HG03558 (cell line): Measurements from ENCODE around the gene TSHZ3.

Source experiments
- ATAC-seq: cut with Tn5 transposase; IDR thresholded peaks from one replicate; pipeline ENCODE4 v1.9.1; 2021; ENCODE audit warnings: moderate number of reproducible peaks; ENCODE audit not compliant: unreplicated experiment; ENCODE audit errors: extremely low read depth

Gene TSHZ3

GRCh38 chr19:31255174-31255799 lies 93.9 kb downstream of the TSHZ3 start:
- ATAC-seq: no peak

GRCh38 chr19:31254611-31255010 lies 94.6 kb downstream of the TSHZ3 start:
- ATAC-seq: no peak

GRCh38 chr19:31254180-31254551 lies 95.1 kb downstream of the TSHZ3 start:
- no peak for ATAC-seq

DNA sequence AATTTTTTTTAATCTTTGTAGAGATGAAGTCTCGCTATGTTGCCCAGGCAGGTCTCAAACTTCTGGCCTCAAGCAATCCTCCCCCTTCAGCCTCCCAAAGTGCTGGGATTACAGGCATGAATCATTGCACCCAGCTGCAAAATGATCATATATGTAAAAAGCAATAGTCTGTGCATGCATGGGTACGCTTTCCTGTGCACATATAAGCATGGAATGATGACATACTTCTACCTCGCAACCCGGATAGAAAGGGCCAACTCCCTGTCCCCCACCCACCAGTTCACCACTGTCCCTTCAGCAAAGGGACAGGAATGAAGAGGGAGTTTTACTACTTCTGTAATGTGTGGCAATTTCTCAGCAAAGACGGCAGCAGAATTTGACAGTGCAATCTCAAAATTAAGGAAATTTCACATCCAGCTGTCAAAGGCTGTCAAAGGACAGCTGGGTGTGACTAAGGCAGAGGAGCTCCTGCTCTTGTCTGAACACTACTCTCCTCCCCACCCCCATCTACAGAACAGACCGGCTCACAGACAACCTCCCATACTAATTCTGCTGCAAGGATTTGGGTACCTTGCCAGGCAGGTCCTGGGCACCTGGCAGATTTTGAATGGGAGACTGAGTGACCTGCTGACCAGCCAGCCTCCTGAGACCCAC lies 95.6 kb downstream of the TSHZ3 start:
- no peak for ATAC-seq

DNA sequence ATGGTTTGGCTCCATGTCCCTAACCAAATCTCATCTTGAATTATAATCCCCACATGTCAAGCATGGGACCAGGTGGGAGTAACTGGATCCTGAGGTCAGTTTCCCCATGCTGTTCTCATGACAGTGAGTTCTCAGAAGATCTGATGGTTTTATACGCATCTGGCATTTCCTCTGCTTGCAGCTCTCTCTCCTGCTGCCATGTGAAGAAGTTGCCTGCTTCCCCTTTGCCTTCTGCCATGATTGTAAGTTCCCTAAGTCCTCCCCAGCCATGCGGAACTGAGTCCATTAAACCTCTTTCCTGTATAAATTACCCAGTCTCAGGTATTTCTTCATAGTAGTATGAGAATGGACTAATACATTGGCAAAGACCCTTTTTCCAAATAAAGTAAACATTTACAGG lies 96.8 kb downstream of the TSHZ3 start:
- no peak for ATAC-seq

- ATAC-seq: no peak
These were observed 100.0 kb downstream of the TSHZ3 start for GRCh38 chr19:31249217-31249616.

DNA sequence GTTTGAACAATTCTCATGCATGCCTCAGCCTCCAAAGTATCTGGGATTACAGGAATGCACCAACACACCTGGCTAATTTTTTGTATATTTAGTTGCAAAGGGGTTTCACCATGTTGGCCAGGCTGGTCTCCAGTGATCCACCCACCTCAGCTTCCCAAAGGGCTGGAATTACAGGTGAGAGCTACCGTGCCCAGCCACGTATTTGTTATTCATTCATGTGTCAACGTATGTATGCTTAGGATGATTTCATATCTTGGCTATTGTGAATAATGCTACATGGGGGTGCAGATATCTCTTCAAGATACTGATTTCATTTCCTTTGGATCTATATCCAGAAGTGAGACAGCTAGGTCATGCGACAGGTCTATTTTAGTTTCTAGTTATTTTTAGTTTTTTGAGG lies 113.4 kb downstream of the TSHZ3 start:
- ATAC-seq: no peak

DNA sequence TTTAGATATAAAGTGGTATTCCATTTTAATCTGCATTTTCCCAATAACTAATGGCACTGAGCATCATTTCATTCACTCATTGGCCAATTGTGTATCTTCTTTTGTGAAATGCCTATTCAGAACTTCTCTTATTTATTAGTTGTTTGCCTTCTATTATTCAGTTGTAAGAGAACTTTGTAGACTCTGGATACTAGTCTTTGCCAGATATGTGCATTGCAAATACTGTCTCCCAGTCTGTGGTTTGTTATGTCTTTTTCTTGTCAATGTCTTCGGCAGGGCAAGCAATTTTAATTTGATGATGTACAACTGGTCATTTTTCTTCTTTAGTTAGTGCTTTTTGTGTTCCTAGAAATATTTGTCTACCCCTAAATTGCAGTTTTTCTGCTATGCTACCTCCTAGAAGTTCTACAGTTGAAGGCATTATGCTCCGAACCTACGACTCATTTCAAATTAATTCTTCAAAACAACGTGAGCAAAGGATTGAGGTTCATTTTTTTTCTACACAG lies 115.9 kb downstream of the TSHZ3 start:
- ATAC-seq: no peak

GRCh38 chr19:31232871-31233270 lies 116.4 kb downstream of the TSHZ3 start:
- no peak for ATAC-seq

GRCh38 chr19:31232180-31232579 lies 117.1 kb downstream of the TSHZ3 start:
- no peak for ATAC-seq

DNA sequence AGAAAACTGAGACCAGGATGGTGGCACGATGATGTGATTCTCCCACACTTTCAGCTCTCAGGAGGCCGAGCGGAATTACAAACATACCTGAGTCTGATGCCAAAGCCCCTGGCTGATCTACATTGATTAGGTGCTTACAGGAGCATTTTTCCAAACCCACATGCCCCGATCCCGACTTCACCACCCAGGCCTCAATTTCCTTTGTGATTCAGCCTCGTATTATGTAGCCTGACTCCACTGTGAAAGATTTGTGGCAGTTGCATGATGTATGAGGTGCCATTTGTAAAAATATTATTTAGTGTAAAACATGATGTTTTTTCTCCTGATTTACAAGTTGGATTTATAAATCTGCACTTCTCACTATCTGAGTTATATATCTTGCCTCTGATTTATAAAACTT lies 118.0 kb downstream of the TSHZ3 start:
- no peak for ATAC-seq

DNA sequence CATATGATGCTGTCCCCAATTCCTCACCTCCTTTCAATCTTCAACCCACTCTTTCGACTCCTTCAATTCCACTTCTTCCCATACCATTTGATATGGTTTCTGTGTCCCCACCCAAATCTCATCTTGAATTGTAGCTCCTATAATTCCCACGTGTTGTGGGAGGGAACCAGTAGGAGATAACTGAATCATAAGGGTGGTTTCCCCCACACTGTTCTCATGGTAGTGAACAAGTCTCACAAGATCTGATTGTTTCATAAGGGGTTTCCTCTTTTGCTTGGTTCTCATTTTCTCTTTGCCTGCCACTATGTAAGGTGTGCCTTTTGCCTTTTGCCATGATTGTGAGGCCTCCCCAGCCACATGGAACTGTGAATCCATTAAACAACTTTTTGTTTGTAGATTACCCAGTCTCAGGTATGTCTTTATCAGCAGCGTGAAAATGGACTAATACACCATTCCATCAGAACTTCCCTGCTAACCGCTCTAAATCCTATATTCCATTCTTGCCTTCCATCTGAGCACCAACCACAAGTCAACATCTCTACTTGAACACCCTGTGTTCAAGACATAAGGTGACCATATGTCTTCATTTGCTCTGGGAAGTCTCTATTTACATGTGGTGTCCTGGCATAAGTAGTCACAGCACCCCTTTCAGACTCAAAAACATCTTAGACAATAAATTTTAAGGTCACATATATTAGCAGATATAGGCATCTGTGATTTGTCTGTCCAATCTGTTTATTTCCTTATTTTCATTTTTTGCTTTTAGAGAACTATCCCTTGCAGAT lies 122.9 kb downstream of the TSHZ3 start:
- ATAC-seq: no peak
